ENCODE data around the gene CACNA2D3.

GRCh38 chr3:54578417-54578816 lies 456.1 kb downstream of the CACNA2D3 start:
- TF ChIP-seq CTCF (IDR thresholded peaks at IDR 0.05) (no peak), POLR2A (IDR thresholded peaks at IDR 0.05) (no peak)

Measured in lower leg skin (tissue), 3 donors.